Keratinocyte (primary cell): ENCODE measurements around the gene BHLHE23. TPM values are rescaled to one million over a fixed set of nuclear protein-coding genes. Genes with fewer than 3 reads are reported as not detected.

Experiments used
- DNase-seq: peaks from one replicate; pipeline ENCODE4 v3.0.0-alpha.2; 2011; ENCODE audit warnings: low read depth, missing footprints, low spot score
- FAIRE-seq: peaks from 2 replicates; lab custom pipeline; 2011; peaks lifted over from hg19 to GRCh38; lab: Jason Lieb, UNC
- H2AFZ ChIP-seq: 2 replicates; pipeline ENCODE4 v1.6.0; 2012; ENCODE audit warnings: low read length, control low read depth, inconsistent platforms; ENCODE audit not compliant: control insufficient read depth
- H3K27ac ChIP-seq: 2 replicates; pipeline ENCODE4 v1.5.1; 2011; ENCODE audit warnings: low read length; ENCODE audit not compliant: control insufficient read depth, insufficient read depth
- H3K27me3 ChIP-seq: 3 replicates; pipeline ENCODE4 v1.6.0; 2011; ENCODE audit warnings: low read length; ENCODE audit not compliant: control insufficient read depth, insufficient read depth; ENCODE audit errors: extremely low read depth
- H3K36me3 ChIP-seq, 2 experiments: 2 replicates in 1 of 2; 3 replicates in 1 of 2; pipeline ENCODE4 v1.5.1; 2011; ENCODE audit warnings: low read length in 2 of 2, mild to moderate bottlenecking in 1 of 2; ENCODE audit not compliant: control insufficient read depth in 2 of 2, insufficient read depth in 2 of 2; ENCODE audit errors: extremely low read depth in 1 of 2
- H3K4me1 ChIP-seq: 3 replicates; pipeline ENCODE4 v1.5.1; 2011; ENCODE audit warnings: low read length; ENCODE audit not compliant: control insufficient read depth, insufficient read depth; ENCODE audit errors: extremely low read depth
- H3K4me2 ChIP-seq: 3 replicates; pipeline ENCODE4 v1.6.0; 2011; ENCODE audit warnings: low read depth, low read length; ENCODE audit not compliant: control insufficient read depth, insufficient read depth; ENCODE audit errors: extremely low read depth
- H3K4me3 ChIP-seq, 3 experiments: fragments of 200-600 bp in 1 of 3; sonication (generic) in 1 of 3; 2 replicates in 2 of 3; 3 replicates in 1 of 3; pipeline ENCODE4 v1.5.1; 2011 to 2016; ENCODE audit warnings: low read length in 3 of 3, mild to moderate bottlenecking in 3 of 3, control low read depth in 2 of 3, inconsistent platforms in 1 of 3, low read depth in 1 of 3, mixed read lengths in 1 of 3, mixed run types in 1 of 3, moderate library complexity in 1 of 3; ENCODE audit not compliant: control insufficient read depth in 2 of 3, insufficient read depth in 2 of 3; ENCODE audit errors: extremely low read depth in 1 of 3
- H3K79me2 ChIP-seq: 2 replicates; pipeline ENCODE4 v1.6.0; 2012; ENCODE audit warnings: low read length; ENCODE audit not compliant: control insufficient read depth, insufficient read depth
- H3K9ac ChIP-seq: 3 replicates; pipeline ENCODE4 v1.6.0; 2011; ENCODE audit warnings: low read length; ENCODE audit not compliant: control insufficient read depth, insufficient read depth; ENCODE audit errors: extremely low read depth
- H3K9me1 ChIP-seq: 3 replicates; pipeline ENCODE4 v1.6.0; 2011; ENCODE audit warnings: low read length; ENCODE audit not compliant: control insufficient read depth, insufficient read depth; ENCODE audit errors: extremely low read depth
- H3K9me3 ChIP-seq: 2 replicates; pipeline ENCODE4 v1.5.1; 2012; ENCODE audit warnings: low read depth, low read length; ENCODE audit not compliant: control insufficient read depth
- H4K20me1 ChIP-seq: 3 replicates; pipeline ENCODE4 v1.6.0; 2011; ENCODE audit warnings: low read length; ENCODE audit not compliant: control insufficient read depth, insufficient read depth; ENCODE audit errors: extremely low read depth
- CTCF ChIP-seq, 3 experiments: IDR thresholded peaks in 1 of 3; conservative IDR thresholded peaks in 1 of 3; optimal IDR thresholded peaks in 1 of 3; 2 replicates in 2 of 3; 3 replicates in 1 of 3; pipeline versions ENCODE3 to v1.5.1; 2011; ENCODE audit warnings: low read length in 3 of 3, mild to moderate bottlenecking in 3 of 3, moderate library complexity in 2 of 3, control low read depth in 1 of 3, inconsistent platforms in 1 of 3; ENCODE audit not compliant: insufficient read depth in 2 of 3; ENCODE audit errors: extremely low read depth in 1 of 3
- EZH2 ChIP-seq: IDR thresholded peaks from one replicate; pipeline ENCODE4 v1.6.1; 2012; ENCODE audit warnings: inconsistent platforms, mild to moderate bottlenecking, low read length, moderate library complexity
- dilution Hi-C: fragments of 300-500 bp; cut with MboI; formaldehyde crosslinking; loops from one replicate; pipeline ENCODE4 v1.7.0; 2020; ENCODE audit warnings: low sequenced_read_pairs; ENCODE audit not compliant: extremely low pct_ligation_motif_present
- polyA plus RNA-seq, 5 experiments: library from polyadenylated mRNA; depleted of rRNA in 3 of 5; stranded (reverse) in 3 of 5; stranded (forward) in 1 of 5; unstranded in 1 of 5; fragments of >200 nt; gene quantifications; 1 replicate in 1 of 5; 2 replicates in 3 of 5; 3 replicates in 1 of 5; pipeline versions ENCODE4 v1.2.1 to v1.2.3, GENCODE V29; 2011 to 2012; ENCODE audit warnings: missing spikeins in 2 of 5, low read depth in 1 of 5, low replicate concordance in 1 of 5

The BHLHE23 gene
- polyA plus RNA-seq, 1 donor (not counting 4 experiments of a cell fraction or from before 2014, with no cell fraction given), result not detected

- no peak overlapping the region for H3K4me2 ChIP-seq
- H3K9me1 ChIP-seq, result no peaks in the 10 kb centered on the region
- dilution Hi-C loops, result no loop called here
- no peak overlapping the region for H3K4me3 ChIP-seq
- TF ChIP-seq CTCF (optimal IDR thresholded peaks at IDR 0.05 in 1 of 3, IDR thresholded peaks at IDR 0.05 in 1 of 3, conservative IDR thresholded peaks at IDR 0.05 in 1 of 3; ENCODE audit: extremely low read depth in 1 of 3, insufficient read depth in 2 of 3, low read length in 3 of 3) (no peak), EZH2 (no peak)
- FAIRE-seq, result no peak
- no peaks in the 10 kb centered on the region for H3K36me3 ChIP-seq
- no peaks in the 10 kb centered on the region for H3K9me3 ChIP-seq
- no peaks in the 10 kb centered on the region for H3K79me2 ChIP-seq
- H3K27me3 ChIP-seq, result peaks cover 78% of the 10 kb centered on the region
- no peak overlapping the region for H3K27ac ChIP-seq
- H2AFZ ChIP-seq, result no peak overlapping the region
- H3K9ac ChIP-seq, result no peak overlapping the region
- H4K20me1 ChIP-seq, result no peaks in the 10 kb centered on the region
- no peak for DNase-seq
- H3K4me1 ChIP-seq, result no peaks in the 10 kb centered on the region
These were observed 6.7 kb downstream of the BHLHE23 start for GRCh38 chr20:63000036-63000435.

DNA sequence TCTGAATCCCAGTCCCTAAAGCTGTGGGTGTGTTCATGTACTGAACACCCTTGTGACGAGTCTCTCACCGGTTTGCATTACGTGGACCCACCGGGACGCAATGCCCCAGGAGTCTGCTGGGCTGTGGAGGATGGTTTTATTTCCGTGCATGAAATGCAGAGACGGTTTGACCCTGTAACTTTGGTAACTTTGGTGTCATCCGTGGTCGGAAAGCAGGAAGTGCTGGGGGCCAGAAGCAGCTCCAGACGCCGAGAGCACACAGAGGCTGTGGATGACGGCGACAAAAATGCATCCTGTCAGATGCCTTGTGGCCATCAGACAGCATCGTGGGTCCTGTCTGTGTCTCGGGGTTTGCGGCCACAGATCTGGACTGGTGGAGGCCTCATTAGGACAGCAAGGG is 7.2 kb downstream of the BHLHE23 start:
- H3K4me2 ChIP-seq, result no peak overlapping the region
- H3K27ac ChIP-seq, result no peak overlapping the region
- no peak for DNase-seq
- peaks cover 78% of the 10 kb centered on the region for H3K27me3 ChIP-seq
- no peaks in the 10 kb centered on the region for H3K9me1 ChIP-seq
- no peak overlapping the region for H3K9ac ChIP-seq
- H3K79me2 ChIP-seq, result no peaks in the 10 kb centered on the region
- no peaks in the 10 kb centered on the region for H3K36me3 ChIP-seq
- TF ChIP-seq EZH2 (no peak), CTCF (optimal IDR thresholded peaks at IDR 0.05 in 1 of 3, IDR thresholded peaks at IDR 0.05 in 1 of 3, conservative IDR thresholded peaks at IDR 0.05 in 1 of 3; ENCODE audit: extremely low read depth in 1 of 3, insufficient read depth in 2 of 3, low read length in 3 of 3) (no peak)
- FAIRE-seq, result no peak
- no peaks in the 10 kb centered on the region for H4K20me1 ChIP-seq
- no peak overlapping the region for H3K4me3 ChIP-seq
- dilution Hi-C loops, result no loop called here
- H2AFZ ChIP-seq, result no peak overlapping the region
- H3K9me3 ChIP-seq, result no peaks in the 10 kb centered on the region
- H3K4me1 ChIP-seq, result no peaks in the 10 kb centered on the region
